ENCODE data around the gene COX7B. TPM values are rescaled to one million over a fixed set of nuclear protein-coding genes. Genes with fewer than 3 reads are reported as not detected.

The COX7B gene
- total and polyA plus RNA-seq, 2 experiments from 2014 or later, result 547 to 599 TPM

DNA sequence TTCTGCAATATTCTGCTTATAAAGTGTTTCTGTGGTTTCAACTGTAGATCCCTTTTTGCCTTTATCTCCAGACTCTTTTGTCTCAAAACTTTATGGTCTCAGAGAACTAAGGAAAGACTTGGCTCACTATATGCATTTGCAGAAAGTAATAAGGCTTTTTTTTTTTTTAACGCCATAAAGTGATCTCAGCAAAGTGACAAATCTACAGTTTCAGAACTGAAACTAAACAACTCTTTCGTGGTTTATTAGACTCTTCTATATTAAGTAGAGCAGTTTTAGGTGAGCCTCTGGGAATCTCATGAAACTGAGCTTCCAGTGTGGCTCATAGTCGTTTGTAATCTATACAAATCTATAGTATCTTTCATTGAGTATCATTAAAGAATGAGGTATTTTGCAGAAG is 26.5 kb downstream of the COX7B start:
- DNase-seq (ENCODE audit: low spot score), result no peak
- TF ChIP-seq EZH2phosphoT487 (IDR thresholded peaks at IDR 0.05; ENCODE audit: low read depth, severe bottlenecking, unreplicated experiment), result no peak

GRCh38 chrX:77930581-77930980 is 31.3 kb downstream of the COX7B start:
- Histone ChIP-seq H3K27me3 (no peaks in the 10 kb centered on the region), H2AFZ (no peak overlapping the region), H4K20me1 (ENCODE audit: insufficient read depth, poor library complexity, severe bottlenecking) (no peaks in the 10 kb centered on the region), H3K4me1 (ENCODE audit: insufficient read depth) (no peaks in the 10 kb centered on the region), H3K27ac (no peak overlapping the region), H3K9me2 (replicated peaks; ENCODE audit: insufficient read depth) (no peaks in the 10 kb centered on the region), H3K79me2 (no peaks in the 10 kb centered on the region), H3K4me3 (no peak overlapping the region), H3K36me3 (replicated peaks; ENCODE audit: insufficient read depth, low read depth) (no peaks in the 10 kb centered on the region), H3K4me2 (no peak overlapping the region), H3K9me3 (ENCODE audit: low read depth) (no peaks in the 10 kb centered on the region)
- TF ChIP-seq EZH2 (IDR thresholded peaks at IDR 0.05; ENCODE audit: borderline replicate concordance), result no peak
- TF ChIP-seq EZH2phosphoT487 (IDR thresholded peaks at IDR 0.05; ENCODE audit: low read depth, severe bottlenecking, unreplicated experiment), result no peak
- TF ChIP-seq, protein P1, sequence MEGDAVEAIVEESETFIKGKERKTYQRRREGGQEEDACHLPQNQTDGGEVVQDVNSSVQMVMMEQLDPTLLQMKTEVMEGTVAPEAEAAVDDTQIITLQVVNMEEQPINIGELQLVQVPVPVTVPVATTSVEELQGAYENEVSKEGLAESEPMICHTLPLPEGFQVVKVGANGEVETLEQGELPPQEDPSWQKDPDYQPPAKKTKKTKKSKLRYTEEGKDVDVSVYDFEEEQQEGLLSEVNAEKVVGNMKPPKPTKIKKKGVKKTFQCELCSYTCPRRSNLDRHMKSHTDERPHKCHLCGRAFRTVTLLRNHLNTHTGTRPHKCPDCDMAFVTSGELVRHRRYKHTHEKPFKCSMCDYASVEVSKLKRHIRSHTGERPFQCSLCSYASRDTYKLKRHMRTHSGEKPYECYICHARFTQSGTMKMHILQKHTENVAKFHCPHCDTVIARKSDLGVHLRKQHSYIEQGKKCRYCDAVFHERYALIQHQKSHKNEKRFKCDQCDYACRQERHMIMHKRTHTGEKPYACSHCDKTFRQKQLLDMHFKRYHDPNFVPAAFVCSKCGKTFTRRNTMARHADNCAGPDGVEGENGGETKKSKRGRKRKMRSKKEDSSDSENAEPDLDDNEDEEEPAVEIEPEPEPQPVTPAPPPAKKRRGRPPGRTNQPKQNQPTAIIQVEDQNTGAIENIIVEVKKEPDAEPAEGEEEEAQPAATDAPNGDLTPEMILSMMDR (IDR thresholded peaks at IDR 0.05; ENCODE audit: poor library complexity), result no peak
- 66% methylated on average over 1 of the region's 1 CpG for WGBS (ENCODE audit: low lambda C conversion rate, missing lambda C conversion rate)
- no peak for DNase-seq (ENCODE audit: low spot score)

More for the DNA sequence above, 26.5 kb downstream of the COX7B start:
- Histone ChIP-seq H3K4me3 (no peak overlapping the region), H3K27me3 (no peaks in the 10 kb centered on the region), H4K20me1 (ENCODE audit: insufficient read depth, poor library complexity, severe bottlenecking) (no peaks in the 10 kb centered on the region), H3K4me2 (peak overlapping the region; percentile 32), H3K79me2 (peaks cover 15% of the 10 kb centered on the region), H3K36me3 (replicated peaks; ENCODE audit: insufficient read depth, low read depth) (no peaks in the 10 kb centered on the region), H3K9me2 (replicated peaks; ENCODE audit: insufficient read depth) (no peaks in the 10 kb centered on the region), H2AFZ (no peak overlapping the region), H3K9me3 (ENCODE audit: low read depth) (peaks cover 2% of the 10 kb centered on the region), H3K4me1 (ENCODE audit: insufficient read depth) (no peaks in the 10 kb centered on the region), H3K27ac (no peak overlapping the region)
- 71% methylated on average over 3 of the region's 3 CpGs for WGBS (ENCODE audit: low lambda C conversion rate, missing lambda C conversion rate)

GRCh38 chrX:77935886-77936285 is 36.6 kb downstream of the COX7B start:
- Histone ChIP-seq H3K9me2 (replicated peaks; ENCODE audit: insufficient read depth) (no peaks in the 10 kb centered on the region), H3K4me2 (no peak overlapping the region), H2AFZ (no peak overlapping the region), H3K27ac (no peak overlapping the region), H3K79me2 (no peaks in the 10 kb centered on the region), H3K4me1 (ENCODE audit: insufficient read depth) (no peaks in the 10 kb centered on the region), H3K9me3 (ENCODE audit: low read depth) (no peaks in the 10 kb centered on the region), H4K20me1 (ENCODE audit: insufficient read depth, poor library complexity, severe bottlenecking) (no peaks in the 10 kb centered on the region), H3K4me3 (no peak overlapping the region), H3K36me3 (replicated peaks; ENCODE audit: insufficient read depth, low read depth) (no peaks in the 10 kb centered on the region), H3K27me3 (no peaks in the 10 kb centered on the region)
- no peak for DNase-seq (ENCODE audit: low spot score)
- WGBS (ENCODE audit: low lambda C conversion rate, missing lambda C conversion rate), result 80% methylated on average over 1 of the region's 1 CpG
- TF ChIP-seq EZH2 (IDR thresholded peaks at IDR 0.05; ENCODE audit: borderline replicate concordance), result no peak
- TF ChIP-seq, protein P1 (IDR thresholded peaks at IDR 0.05; ENCODE audit: poor library complexity), result no peak

GRCh38 chrX:77936299-77936698 is 37.0 kb downstream of the COX7B start:
- no peaks in the 10 kb centered on the region for H3K79me2 ChIP-seq
- H2AFZ ChIP-seq, result no peak overlapping the region
- no peaks in the 10 kb centered on the region for H4K20me1 ChIP-seq (ENCODE audit: insufficient read depth, poor library complexity, severe bottlenecking)
- no peaks in the 10 kb centered on the region for H3K9me3 ChIP-seq (ENCODE audit: low read depth)
- H3K4me3 ChIP-seq, result no peak overlapping the region
- H3K9me2 ChIP-seq (replicated peaks; ENCODE audit: insufficient read depth), result no peaks in the 10 kb centered on the region
- no peak overlapping the region for H3K27ac ChIP-seq
- TF ChIP-seq EZH2 (IDR thresholded peaks at IDR 0.05; ENCODE audit: borderline replicate concordance), result no peak
- H3K4me1 ChIP-seq (ENCODE audit: insufficient read depth), result no peaks in the 10 kb centered on the region
- H3K4me2 ChIP-seq, result no peak overlapping the region
- no peak for DNase-seq (ENCODE audit: low spot score)
- no peaks in the 10 kb centered on the region for H3K36me3 ChIP-seq (replicated peaks; ENCODE audit: insufficient read depth, low read depth)
- H3K27me3 ChIP-seq, result no peaks in the 10 kb centered on the region
